Liver (tissue), 9 donors: ENCODE measurements around the gene CDH4. TPM values are rescaled to one million over a fixed set of nuclear protein-coding genes. Genes with fewer than 3 reads are reported as not detected.

Experiments
- DNase-seq: peaks from one replicate; pipeline ENCODE4 v3.0.0-alpha.2; 2017; ENCODE audit warnings: low spot score
- H3K27ac ChIP-seq, 2 donors: one replicate each; pipeline ENCODE4 v1.7.0; 2013; ENCODE audit warnings: inconsistent platforms in 2 of 2, low read length in 2 of 2, control low read depth in 1 of 2, low read depth in 1 of 2, mild to moderate bottlenecking in 1 of 2
- H3K27me3 ChIP-seq, 4 donors: one replicate each; pipeline versions ENCODE4 v1.6.1 to v1.7.0; 2013; ENCODE audit warnings: low read length in 3 of 4, inconsistent platforms in 1 of 4, mild to moderate bottlenecking in 1 of 4, moderate library complexity in 1 of 4; ENCODE audit not compliant: control insufficient read depth in 4 of 4, insufficient read depth in 4 of 4
- H3K36me3 ChIP-seq, 4 donors: one replicate each; pipeline versions ENCODE4 v1.6.1 to v1.7.0; 2013; ENCODE audit warnings: low read length in 3 of 4, mild to moderate bottlenecking in 3 of 4, low read depth in 1 of 4, moderate library complexity in 1 of 4; ENCODE audit not compliant: control insufficient read depth in 4 of 4, insufficient read depth in 3 of 4
- H3K4me1 ChIP-seq, 4 donors: one replicate each; pipeline versions ENCODE4 v1.6.1 to v1.7.0; 2013; ENCODE audit warnings: low read length in 3 of 4, mild to moderate bottlenecking in 3 of 4, moderate library complexity in 1 of 4; ENCODE audit not compliant: control insufficient read depth in 4 of 4, insufficient read depth in 4 of 4
- H3K4me3 ChIP-seq, 3 donors: one replicate each; pipeline versions ENCODE4 v1.6.1 to v1.7.0; 2013; ENCODE audit warnings: low read length in 3 of 3, control low read depth in 1 of 3, low read depth in 1 of 3, mild to moderate bottlenecking in 1 of 3
- H3K9ac ChIP-seq, 2 donors: one replicate each; pipeline ENCODE4 v1.7.0; 2013; ENCODE audit warnings: low read length in 2 of 2, mild to moderate bottlenecking in 2 of 2, moderate library complexity in 2 of 2, control low read depth in 1 of 2, low read depth in 1 of 2
- H3K9me3 ChIP-seq, 4 donors: one replicate each; pipeline versions ENCODE4 v1.6.1 to v1.7.0; 2013; ENCODE audit warnings: low read length in 3 of 4; ENCODE audit not compliant: control insufficient read depth in 4 of 4
- ATF3 ChIP-seq: IDR thresholded peaks from 2 replicates; pipeline ENCODE4 v1.6.1; 2016; ENCODE audit warnings: antibody characterized with exemption
- CTCF ChIP-seq: fragments of 150-350 bp; IDR thresholded peaks from 2 replicates; pipeline ENCODE4 v1.5.1; 2017; ENCODE audit warnings: improper control_type of control experiment, low read depth, low read length; ENCODE audit not compliant: missing input control
- EGR1 ChIP-seq, 2 donors: IDR thresholded peaks; 2 replicates each; pipeline ENCODE4 v1.6.1; 2016 to 2018; ENCODE audit warnings: antibody characterized with exemption in 2 of 2, low read depth in 2 of 2
- FOXA1 ChIP-seq: IDR thresholded peaks from 2 replicates; pipeline ENCODE4 v1.6.1; 2016; ENCODE audit warnings: antibody characterized with exemption
- FOXA2 ChIP-seq: IDR thresholded peaks from 2 replicates; pipeline ENCODE4 v1.6.1; 2016; ENCODE audit warnings: antibody characterized with exemption
- GABPA ChIP-seq, 2 donors: IDR thresholded peaks in 1 of 2; conservative IDR thresholded peaks in 1 of 2; 2 replicates each; pipeline ENCODE4 v1.6.1; 2016; ENCODE audit warnings: antibody characterized with exemption in 2 of 2, mild to moderate bottlenecking in 1 of 2, moderate library complexity in 1 of 2
- HNF4A ChIP-seq, 2 donors: conservative IDR thresholded peaks; 2 replicates each; pipeline ENCODE4 v1.6.1; 2016; ENCODE audit warnings: antibody characterized with exemption in 2 of 2, mild to moderate bottlenecking in 2 of 2
- HNF4G ChIP-seq: IDR thresholded peaks from 2 replicates; pipeline ENCODE4 v1.6.1; 2016; ENCODE audit warnings: antibody characterized with exemption
- JUND ChIP-seq, 2 donors: IDR thresholded peaks; 2 replicates each; pipeline ENCODE4 v1.6.1; 2016; ENCODE audit warnings: antibody characterized with exemption in 2 of 2
- MAX ChIP-seq: IDR thresholded peaks from 2 replicates; pipeline ENCODE4 v1.6.1; 2016; ENCODE audit warnings: antibody characterized with exemption
- RAD21 ChIP-seq, 2 donors: IDR thresholded peaks; 2 replicates each; pipeline ENCODE4 v1.6.1; 2016; ENCODE audit warnings: antibody characterized with exemption in 2 of 2, mild to moderate bottlenecking in 2 of 2
- REST ChIP-seq: IDR thresholded peaks from 2 replicates; pipeline ENCODE4 v1.6.1; 2016; ENCODE audit warnings: antibody characterized with exemption, mild to moderate bottlenecking
- SP1 ChIP-seq: IDR thresholded peaks from 2 replicates; pipeline ENCODE4 v1.6.1; 2018; ENCODE audit warnings: antibody characterized with exemption, mild to moderate bottlenecking
- TAF1 ChIP-seq: conservative IDR thresholded peaks from 2 replicates; pipeline ENCODE4 v1.6.1; 2016; ENCODE audit warnings: antibody characterized with exemption, mild to moderate bottlenecking
- YY1 ChIP-seq: IDR thresholded peaks from 2 replicates; pipeline ENCODE4 v1.6.1; 2016; ENCODE audit warnings: antibody characterized with exemption, mild to moderate bottlenecking
- ZBTB33 ChIP-seq: IDR thresholded peaks from 2 replicates; pipeline ENCODE4 v1.6.1; 2016; ENCODE audit warnings: antibody characterized with exemption
- WGBS: extraction: QIAGEN DNeasy Blood & Tissue Kit; methylation state at CpG from one replicate; pipeline ENCODE4 v1.1.7; 2013; 5-methylcytosine and 5-hydroxymethylcytosine counted together
- polyA plus RNA-seq, 2 donors: library from polyadenylated mRNA; stranded (reverse) in 1 of 2; unstranded in 1 of 2; fragments of 200-250 nt in 1 of 2; fragments of >200 nt in 1 of 2; fragmentation: Nextera tagmentation in 1 of 2; extraction: Ambion mirVana in 1 of 2; gene quantifications; one replicate each; pipeline versions ENCODE4 v1.2.1 to v1.2.3, GENCODE V29; 2013 to 2015
- total RNA-seq, 2 donors: library from RNA; depleted of rRNA; stranded (reverse); fragments of >200 nt; gene quantifications; one replicate each; pipeline ENCODE4 v1.2.3, GENCODE V29; 2014
- donor health status: healthy.
- donor health status: healthy.
- donor health status: healthy.
- donor health status: healthy.
- donor health status: healthy.

Gene CDH4
- total and polyA plus RNA-seq, 4 donors = 0.03 to 0.25 (median 0.19) TPM; not detected in 1

- Histone ChIP-seq H3K9ac (no peak overlapping the region), H3K36me3 (no peaks in the 10 kb centered on the region), H3K27ac (no peak overlapping the region), H3K4me1 (no peaks in the 10 kb centered on the region), H3K4me3 (no peak overlapping the region), H3K27me3 (peaks cover 0 to 2% (median 0%) of the 10 kb centered on the region in 4 donors), H3K9me3 (peaks cover 0 to under 1% (median 0%) of the 10 kb centered on the region in 4 donors)
- WGBS = 88% methylated on average over 13 of the region's 13 CpGs
- no peak for DNase-seq
- TF ChIP-seq EGR1 (IDR thresholded peaks at IDR 0.05; ENCODE audit: low read depth in 2 of 2) (no peak), FOXA1 (no peak), ZBTB33 (no peak)
These were observed 304.6 kb downstream of the CDH4 start for GRCh38 chr20:61556673-61557072.

GRCh38 chr20:61557621-61558020 lies 305.6 kb downstream of the CDH4 start:
- H3K36me3 ChIP-seq = no peaks in the 10 kb centered on the region
- H3K4me3 ChIP-seq = no peak overlapping the region
- DNase-seq = no peak
- no peaks in the 10 kb centered on the region for H3K9me3 ChIP-seq
- WGBS = 89% methylated on average over 17 of the region's 17 CpGs
- no peaks in the 10 kb centered on the region for H3K4me1 ChIP-seq
- H3K9ac ChIP-seq = no peak overlapping the region
- no peak overlapping the region for H3K27ac ChIP-seq
- peaks cover 0 to 2% (median 0%) of the 10 kb centered on the region in 4 donors for H3K27me3 ChIP-seq
- TF ChIP-seq YY1 (no peak), EGR1 (IDR thresholded peaks at IDR 0.05; ENCODE audit: low read depth in 2 of 2) (no peak), FOXA2 (no peak), ATF3 (no peak), JUND (IDR thresholded peaks at IDR 0.05) (no peak), GABPA (IDR thresholded peaks at IDR 0.05 in 1 of 2, conservative IDR thresholded peaks at IDR 0.05 in 1 of 2) (no peak), MAX (no peak), CTCF (no peak), SP1 (no peak), RAD21 (IDR thresholded peaks at IDR 0.05) (no peak), HNF4A (conservative IDR thresholded peaks at IDR 0.05) (no peak), FOXA1 (no peak), HNF4G (no peak), TAF1 (no peak), REST (no peak), ZBTB33 (no peak)
